NCI-H187 treated with DMSO at 0.1 percent for 48 hours (cell line): ENCODE measurements around the gene TOMM40.
"Not testable (repeated sequence)": the region's sequence is repeated elsewhere in the genome, so short reads cannot be mapped to it uniquely, and the experiment has no call there.

Experiments
- DNase-seq: peaks from one replicate; lab custom pipeline; 2025; lab: John Stamatoyannopoulos, UW

TOMM40 gene

DNA sequence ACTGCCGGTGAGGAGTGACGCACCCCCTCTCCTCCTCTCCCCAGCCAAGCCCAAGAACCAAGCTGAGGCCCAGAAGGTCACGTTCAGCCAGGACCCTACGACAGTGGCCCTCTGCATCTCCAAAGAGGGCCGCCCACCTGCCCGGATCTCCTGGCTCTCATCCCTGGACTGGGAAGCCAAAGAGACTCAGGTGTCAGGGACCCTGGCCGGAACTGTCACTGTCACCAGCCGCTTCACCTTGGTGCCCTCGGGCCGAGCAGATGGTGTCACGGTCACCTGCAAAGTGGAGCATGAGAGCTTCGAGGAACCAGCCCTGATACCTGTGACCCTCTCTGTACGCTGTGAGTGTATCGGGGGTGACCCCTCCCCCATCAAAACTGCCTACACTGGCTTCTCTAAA, 19.2 kb upstream of the TOMM40 start:
- no peak for DNase-seq

DNA sequence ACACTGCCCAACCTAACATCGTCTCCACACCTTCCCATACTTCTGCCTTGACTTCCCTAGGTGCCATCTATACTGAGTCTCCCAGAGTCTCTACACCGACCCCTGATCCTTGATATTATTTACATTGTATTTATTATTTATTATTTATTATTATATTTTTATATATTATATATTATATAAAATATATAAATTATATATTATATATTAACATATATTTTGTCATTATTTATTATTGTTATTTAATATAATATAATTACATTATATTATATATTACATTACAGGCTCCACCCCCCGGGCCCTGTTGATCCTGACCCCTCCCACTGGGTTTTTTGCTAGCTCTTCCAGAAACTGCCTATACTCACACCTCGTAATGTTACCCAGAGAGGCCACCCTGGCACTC, 18.4 kb upstream of the TOMM40 start:
- DNase-seq = no peak

DNA sequence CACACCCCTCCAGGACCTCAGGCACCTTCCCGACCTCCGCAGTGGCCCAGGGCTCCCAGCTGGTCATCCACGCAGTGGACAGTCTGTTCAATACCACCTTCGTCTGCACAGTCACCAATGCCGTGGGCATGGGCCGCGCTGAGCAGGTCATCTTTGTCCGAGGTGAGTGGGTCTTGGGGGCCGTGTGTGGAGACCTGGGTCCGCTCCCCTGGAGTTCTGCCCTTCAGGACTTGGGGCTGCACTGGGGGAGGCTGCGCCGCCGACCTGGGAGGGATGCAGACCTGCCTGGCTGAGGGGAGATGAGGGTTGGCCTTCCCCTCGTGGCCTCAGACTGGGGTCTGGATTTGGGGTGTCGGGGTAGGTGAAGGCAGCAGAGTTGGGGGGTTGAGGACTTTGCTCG, 16.7 kb upstream of the TOMM40 start:
- DNase-seq = no peak

DNA sequence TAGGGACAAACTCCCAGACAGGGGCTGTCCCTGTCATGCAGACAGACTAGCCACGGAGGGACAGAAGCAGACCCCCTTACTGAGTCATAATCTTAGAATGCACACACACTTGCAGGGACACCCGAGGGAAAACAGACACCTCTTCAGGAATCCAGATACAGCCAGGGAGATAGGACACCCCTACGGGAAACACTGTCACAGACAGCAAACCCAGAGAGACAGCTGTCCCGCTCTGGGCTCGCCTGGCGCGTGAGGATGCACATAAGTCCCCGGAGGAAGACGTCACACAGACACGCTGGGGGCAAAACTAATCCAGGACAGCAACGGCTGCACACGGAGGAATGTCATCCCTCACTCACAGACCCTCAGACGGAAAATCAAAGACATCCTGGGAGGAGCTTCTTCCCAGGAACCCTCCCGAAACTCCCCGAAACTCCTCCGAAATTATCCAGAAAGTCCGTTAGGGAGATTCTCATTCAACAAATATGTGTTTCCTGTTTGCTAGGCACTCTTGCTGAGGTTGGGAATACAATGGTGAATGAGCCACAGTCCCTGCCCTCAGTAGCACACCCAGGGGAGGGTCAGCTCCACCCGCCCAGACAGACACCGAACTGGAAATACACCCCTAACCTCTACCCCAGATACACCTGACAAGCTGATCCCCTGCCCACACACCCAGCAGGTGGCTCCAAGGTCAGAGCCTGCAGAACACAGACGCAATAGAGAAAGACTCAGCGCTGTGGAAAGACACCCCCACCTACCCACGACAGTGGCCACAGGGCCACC, 15.2 kb upstream of the TOMM40 start:
- DNase-seq = no peak

DNA sequence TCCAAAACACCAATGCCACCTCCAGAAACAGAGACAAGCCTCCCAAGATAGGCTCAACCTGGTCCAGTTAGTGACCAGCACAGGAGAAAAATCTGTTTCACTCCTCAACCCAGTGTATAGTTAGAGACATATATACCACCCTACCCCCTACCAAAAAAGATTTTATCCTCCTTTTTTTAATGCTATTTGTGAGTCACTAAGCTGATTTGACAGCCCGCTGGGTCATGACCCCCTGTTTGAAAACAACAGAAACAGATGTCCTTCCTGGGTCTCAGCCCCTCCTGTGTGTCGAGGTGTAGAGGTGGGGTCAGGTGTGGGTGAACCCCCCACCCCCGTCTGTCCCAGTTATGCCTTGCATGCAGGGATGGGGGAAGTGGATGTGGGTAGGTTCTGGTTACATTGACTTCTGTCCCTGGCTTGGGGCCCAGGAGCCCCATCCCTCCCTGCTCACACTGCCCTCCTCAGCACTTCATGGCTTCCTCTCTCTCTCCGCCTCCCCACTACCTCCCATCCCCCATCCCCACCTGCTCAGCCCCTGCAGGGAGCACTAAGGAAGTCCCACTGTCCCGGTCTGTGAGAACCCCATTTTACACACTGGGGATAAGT, 14.0 kb upstream of the TOMM40 start:
- no peak for DNase-seq

DNA sequence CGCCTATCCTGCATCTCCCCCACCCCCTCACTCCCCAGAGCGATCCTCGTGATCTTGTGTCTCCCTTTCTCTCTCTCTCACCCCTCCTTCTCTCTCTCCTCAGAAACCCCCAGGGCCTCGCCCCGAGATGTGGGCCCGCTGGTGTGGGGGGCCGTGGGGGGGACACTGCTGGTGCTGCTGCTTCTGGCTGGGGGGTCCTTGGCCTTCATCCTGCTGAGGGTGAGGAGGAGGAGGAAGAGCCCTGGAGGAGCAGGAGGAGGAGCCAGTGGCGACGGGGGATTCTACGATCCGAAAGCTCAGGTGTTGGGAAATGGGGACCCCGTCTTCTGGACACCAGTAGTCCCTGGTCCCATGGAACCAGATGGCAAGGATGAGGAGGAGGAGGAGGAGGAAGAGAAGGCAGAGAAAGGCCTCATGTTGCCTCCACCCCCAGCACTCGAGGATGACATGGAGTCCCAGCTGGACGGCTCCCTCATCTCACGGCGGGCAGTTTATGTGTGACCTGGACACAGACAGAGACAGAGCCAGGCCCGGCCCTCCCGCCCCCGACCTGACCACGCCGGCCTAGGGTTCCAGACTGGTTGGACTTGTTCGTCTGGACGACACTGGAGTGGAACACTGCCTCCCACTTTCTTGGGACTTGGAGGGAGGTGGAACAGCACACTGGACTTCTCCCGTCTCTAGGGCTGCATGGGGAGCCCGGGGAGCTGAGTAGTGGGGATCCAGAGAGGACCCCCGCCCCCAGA, 12.8 kb upstream of the TOMM40 start:
- DNase-seq = no peak

DNA sequence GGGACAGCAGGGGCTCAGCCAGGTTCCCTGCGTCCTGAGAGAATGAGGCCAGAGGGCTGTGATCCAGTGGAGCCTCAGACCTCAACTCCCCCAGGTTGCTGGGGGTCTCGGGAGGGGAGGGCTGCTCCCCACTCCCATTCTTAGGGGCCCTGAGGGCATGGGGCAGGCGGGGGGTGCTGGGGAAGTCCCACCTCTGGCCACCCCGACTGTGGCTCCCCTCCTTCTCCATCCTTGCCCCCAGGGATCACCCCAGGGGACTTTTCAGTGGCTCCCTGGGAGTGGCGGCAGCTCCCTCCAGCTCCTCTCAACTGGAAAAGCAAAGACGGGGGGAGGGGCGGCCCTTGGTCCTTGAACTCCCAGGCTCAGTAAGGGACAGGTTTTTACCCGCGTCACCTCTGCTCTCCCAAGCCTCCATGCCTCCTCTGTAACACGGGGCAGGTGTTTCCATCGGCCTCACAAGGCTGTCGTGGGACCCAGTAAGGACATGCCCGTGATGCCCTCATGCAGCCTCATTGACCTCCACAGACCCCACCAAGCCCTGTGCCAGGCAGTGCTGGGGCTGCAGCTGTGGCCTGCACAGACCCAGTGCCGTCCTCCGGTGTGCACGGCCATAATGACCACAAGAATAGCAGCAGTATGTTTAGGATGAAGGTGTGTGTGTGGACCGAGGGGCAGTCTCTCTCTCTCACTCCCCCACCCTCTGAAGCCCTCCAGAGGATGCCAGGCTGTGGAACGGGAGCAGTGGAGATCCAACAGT, 11.6 kb upstream of the TOMM40 start:
- no peak for DNase-seq

DNA sequence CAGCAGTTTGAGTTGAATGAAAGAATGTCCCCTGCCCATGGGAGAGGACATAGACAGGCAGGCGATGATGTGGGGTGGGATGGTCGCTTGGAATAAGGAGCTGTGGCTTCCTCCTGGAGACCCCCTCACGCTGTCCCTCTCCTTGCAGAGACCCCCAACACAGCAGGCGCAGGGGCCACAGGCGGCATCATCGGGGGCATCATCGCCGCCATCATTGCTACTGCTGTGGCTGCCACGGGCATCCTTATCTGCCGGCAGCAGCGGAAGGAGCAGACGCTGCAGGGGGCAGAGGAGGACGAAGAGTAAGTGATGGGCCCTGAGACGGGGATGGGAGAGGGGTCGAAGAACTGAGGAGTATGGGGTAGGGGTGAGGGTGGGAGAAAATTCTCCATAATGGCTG, 9.0 kb upstream of the TOMM40 start:
- DNase-seq = no peak

DNA sequence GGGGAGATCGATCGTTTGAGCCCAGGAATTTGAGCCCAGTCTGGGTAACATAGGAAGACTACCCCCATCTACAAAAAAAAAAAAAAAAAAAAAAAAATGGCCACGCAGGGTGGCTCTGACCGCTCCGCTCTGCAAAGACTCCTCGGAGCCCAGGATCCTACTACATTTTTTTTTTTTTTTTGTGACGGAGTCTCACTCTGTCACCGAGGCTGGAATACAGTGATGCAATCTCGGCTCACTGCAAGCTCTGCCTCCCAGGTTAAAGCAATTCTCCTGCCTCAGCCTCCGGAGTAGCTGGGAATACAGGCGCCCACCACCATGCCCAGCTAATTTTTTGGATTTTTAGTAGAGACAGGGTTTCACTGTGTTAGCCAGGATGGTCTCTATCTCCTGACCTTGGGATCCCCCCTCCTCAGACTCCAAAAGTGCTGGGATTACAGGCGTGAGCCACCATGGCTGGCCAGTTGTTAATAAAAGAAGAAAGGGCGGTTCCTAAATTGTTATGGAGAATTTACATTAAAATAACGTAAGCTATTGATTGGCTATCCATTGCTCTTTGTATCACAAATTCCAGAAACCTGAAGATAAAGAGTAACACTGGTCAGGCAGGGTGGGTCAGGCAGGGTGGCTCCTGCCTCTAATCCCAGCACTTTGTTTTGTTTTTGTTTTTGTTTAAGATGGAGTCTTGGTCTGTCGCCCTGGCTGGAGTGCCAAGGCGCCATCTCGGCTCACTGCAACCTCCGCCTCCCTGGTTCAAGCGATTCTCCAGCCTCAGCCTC, 8.2 kb upstream of the TOMM40 start:
- not testable (repeated sequence) for DNase-seq

DNA sequence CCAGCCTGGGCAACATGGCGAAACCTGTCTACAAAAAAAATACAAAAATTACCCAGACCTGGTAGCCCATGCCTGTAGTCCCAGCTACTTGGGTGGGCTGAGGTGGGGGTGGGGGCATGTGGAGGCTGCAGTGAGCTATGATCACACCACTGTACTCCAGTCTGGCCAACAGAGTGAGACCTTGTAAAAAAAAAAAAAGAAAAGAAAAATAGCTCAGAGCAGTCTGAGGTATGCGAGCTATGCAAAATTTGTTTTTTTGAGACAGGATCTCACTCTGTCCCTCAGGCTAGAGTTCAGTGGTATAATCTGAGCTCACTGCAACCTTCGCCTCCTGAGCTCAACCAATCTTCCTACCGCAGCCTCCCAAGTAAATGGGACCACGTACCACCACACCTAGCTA, 7.1 kb upstream of the TOMM40 start:
- DNase-seq = no peak

DNA sequence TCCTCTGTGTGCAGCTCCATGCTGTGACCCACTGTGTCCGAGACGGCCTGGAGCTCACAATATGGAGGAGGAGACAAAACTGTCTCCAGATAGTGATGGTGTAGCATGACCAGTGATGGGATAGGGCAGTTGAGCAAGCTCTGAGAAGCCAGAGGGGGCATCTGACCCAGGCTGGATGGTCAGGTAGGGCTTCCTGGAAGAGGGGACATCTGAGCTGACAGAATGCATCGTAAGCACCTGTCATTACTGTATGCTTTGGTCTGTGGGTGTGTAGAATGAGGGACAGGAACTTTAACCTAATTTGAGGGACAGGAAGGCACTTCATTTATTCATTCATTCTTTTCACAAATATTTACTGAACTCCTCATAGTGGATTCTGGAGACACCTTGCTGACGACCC, 6.5 kb upstream of the TOMM40 start:
- no peak for DNase-seq

DNA sequence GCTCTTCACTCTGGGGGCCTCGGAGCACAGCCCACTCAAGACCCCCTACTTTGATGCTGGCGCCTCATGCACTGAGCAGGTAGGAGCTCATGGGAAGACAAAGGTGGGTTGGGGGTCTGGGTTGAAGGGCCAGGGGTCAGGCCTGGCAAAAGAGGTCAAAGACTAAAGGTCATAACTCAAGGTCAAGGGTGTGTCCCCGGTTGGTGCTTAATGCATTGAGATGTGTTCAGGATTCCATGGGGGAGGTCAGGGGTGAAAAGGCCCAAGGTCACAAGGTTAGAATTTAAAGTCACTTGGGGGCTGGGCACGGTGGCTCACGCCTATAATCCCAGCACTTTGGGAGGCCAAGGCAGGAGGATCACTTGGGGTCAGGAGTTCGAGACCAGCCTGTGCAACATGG, 4.9 kb upstream of the TOMM40 start:
- DNase-seq = no peak

DNA sequence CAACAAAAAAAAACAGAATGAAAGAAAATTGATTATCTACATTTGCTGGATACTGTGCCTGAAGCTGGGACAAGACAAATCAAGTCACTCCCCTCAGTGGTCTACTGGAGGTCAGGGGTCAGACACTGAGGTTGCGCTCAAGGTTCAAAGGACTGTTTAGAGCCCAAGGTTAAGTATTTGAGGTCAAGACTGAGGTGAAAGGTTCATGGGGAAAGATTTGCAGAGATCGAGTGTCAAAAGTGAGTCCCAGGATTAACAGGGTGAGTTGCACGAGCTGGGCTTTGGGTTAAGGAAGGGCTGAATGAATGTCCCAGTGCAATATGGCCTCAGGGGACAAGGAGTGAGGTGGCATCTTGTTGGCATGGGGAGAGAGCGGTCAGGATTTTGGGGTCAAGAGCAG, 3.4 kb upstream of the TOMM40 start:
- no peak for DNase-seq

DNA sequence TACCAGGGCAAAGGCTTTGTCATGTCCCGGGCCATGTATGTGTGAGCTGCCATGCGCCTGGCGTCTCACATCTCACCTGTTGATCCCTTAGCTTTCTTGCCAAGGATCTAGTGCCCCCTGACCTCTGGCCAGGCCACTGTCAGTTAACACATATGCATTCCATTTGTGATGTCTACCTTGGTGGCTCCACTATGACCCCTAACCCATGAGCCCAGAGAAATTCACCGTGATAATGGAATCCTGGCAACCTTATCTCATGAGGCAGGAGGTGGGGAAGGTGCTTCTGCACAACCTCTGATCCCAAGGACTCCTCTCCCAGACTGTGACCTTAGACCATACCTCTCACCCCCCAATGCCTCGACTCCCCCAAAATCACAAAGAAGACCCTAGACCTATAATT, 2.7 kb upstream of the TOMM40 start:
- DNase-seq = not testable (repeated sequence)

DNA sequence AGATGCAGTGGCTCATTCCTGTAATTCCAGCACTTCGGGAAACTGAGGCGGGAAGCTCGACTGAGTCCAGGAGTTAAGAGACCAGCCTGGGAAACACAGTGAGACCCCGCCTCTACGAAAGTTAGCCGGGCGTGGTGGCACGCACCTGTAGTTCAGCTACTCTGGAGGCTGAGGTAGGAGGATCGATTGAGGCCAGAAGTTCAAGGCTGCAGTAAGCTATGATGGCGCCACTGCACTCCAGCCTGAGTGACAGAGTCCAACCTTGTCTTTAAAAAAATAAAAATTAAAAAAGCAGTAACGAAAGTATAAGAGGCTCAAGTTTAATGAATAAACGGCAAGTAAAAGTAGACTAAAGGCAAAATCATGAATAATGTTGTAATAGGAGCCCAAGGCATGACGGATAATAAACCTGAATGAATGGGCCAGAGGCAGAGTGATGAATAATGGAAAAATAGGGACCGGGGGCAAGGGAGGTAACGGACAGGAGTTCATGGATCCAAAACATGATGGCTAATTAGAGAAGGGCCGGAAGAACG, 1.2 kb upstream of the TOMM40 start:
- no peak for DNase-seq

DNA sequence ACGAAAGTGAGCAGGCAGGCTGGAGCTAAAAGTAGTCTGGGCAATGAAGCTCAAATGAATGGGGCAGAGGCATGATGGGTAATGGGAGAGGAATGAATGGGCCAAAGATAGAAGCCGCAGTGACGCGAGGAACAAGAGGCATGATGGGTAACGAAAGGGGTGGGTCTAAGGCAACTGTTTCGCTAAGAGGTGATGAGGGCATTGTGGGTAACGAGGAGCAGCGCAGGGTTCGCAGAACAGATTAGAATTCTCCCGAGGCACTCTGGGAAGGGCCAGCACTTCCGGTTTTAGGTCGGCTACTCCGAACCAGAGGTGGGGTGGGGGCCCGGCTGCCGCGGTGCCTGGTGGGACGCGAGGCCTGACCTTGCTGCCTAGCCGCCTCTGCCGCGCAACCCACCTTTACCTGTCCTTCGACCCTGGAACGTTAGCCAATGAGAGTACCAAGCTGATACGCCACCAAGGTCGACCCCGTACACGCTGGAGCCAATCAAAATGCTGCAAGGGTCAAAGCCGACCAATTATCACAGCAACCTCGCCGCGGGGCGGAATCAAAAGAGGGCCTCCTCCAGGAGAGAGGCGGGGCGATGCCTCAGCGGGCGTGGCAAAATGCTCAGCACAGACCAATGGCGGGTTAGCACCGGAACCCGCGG, 563 bp upstream of the TOMM40 start:
- peak; percentile 99 for DNase-seq

DNA sequence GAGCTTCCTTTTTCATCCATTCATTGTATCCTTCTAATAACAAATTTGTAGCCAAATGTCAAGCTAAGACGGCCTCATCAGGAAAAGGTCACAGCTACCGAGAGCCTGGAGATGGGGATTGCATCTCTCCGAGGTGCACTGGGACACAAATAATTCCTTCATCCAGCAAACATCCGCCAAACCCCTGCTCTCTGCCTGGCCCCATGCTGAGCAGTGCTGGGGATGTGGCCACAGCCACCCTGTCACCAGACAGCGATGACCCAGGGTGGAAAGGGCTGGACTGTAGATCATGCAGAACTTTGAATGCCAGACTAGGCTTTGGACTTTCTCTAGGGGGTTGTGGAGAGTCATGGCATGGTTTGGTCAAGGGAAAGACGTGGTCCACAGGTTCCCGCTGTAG, 1.9 kb downstream of the TOMM40 start:
- no peak for DNase-seq

DNA sequence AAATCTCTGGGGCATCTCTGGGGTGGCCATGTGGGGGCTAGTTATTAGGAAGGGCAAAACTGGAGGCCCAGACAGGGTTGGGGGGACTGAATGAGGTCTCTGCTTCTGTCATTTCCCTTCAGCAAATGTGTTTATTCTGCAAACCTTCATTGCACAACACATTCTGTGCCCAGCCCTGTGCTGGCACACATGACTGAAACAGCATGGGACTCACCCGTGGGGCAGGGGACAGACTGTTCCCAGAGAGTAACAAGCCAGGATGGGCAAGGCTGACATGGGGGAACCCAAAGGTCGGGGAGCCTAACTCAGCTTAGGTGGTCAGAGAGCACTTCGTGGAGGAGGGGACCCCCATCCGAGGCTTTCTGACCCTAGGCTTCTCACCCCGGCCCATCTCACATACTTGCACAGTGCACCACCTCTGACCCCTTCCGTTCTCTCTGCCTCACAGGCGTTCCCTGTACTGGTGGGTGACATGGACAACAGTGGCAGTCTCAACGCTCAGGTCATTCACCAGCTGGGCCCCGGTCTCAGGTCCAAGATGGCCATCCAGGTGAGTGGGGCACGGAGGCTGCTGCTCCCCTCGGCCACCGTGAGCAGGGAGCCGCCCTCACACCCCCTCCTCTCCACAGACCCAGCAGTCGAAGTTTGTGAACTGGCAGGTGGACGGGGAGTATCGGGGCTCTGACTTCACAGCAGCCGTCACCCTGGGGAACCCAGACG, 2.4 kb downstream of the TOMM40 start:
- no peak for DNase-seq

DNA sequence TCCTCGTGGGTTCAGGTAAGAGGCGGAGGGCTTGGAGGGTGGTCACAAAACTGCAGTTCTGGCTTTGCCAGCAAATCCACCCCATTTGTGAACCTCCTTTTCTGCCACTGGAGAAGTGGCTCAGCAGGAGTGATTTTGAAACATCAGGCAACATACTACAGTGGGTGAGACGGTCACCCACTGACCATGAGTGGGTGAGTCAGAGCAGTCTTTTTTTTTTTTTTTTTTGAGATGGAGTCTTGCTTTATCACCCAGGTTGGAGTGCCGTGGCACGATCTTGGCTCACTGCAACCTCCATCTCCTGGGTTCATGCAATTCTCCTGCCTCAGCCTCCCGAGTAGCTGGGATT, 3.0 kb downstream of the TOMM40 start:
- no peak for DNase-seq

DNA sequence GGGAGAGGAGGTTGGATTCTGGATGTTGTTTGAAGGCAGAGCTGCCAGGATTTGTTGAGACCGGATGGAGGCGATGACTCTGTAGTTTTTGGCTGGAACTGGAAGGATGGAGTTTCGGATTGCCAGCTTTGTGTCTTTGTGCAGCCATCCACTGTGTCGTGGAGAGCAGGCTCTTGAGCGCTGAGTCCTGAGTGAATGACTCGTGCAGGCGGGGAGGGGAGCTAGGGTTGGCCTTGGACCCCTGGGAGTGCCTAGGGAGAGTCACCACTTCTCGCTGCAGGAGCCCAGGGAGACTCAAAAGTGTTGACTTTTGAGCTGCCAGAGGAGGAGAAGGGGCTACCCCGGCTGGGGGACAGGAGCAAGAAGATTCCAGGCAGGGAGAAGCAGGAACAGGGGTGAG, 3.9 kb downstream of the TOMM40 start:
- no peak for DNase-seq
